Fibroblast of mammary gland (primary cell): ENCODE results near the gene SH2D5.
"Not testable (repeated sequence)": the region's sequence is repeated elsewhere in the genome, so short reads cannot be mapped to it uniquely, and the experiment has no call there.

Source experiments
- DNase-seq: peaks from one replicate; pipeline ENCODE4 v3.0.0-alpha.2; 2010; ENCODE audit warnings: low read depth
- H3K4me3 ChIP-seq: 2 replicates; pipeline ENCODE4 v1.5.1; 2011; ENCODE audit warnings: low read depth, mild to moderate bottlenecking, low read length, moderate library complexity; ENCODE audit not compliant: control insufficient read depth
- CTCF ChIP-seq: conservative IDR thresholded peaks from 2 replicates; pipeline ENCODE4 v1.5.1; 2011; ENCODE audit warnings: low read depth, low read length, inconsistent platforms; ENCODE audit not compliant: control insufficient read depth, insufficient read depth

The SH2D5 gene

GRCh38 chr1:20680269-20680668 is 52.2 kb downstream of the SH2D5 start:
- TF ChIP-seq CTCF, result no peak
- H3K4me3 ChIP-seq, result no peak overlapping the region
- no peak for DNase-seq

GRCh38 chr1:20678599-20678998 is 53.9 kb downstream of the SH2D5 start:
- no peak for DNase-seq
- H3K4me3 ChIP-seq, result no peak overlapping the region
- TF ChIP-seq CTCF, result no peak

- not testable (repeated sequence) for H3K4me3 ChIP-seq
These were observed 58.9 kb downstream of the SH2D5 start for GRCh38 chr1:20673626-20674025.

GRCh38 chr1:20672265-20672632 is 60.3 kb downstream of the SH2D5 start:
- DNase-seq, result no peak
- no peak for TF ChIP-seq CTCF
- H3K4me3 ChIP-seq, result no peak overlapping the region

More at GRCh38 chr1:20673626-20674025, 58.9 kb downstream of the SH2D5 start:
- DNase-seq, result not testable (repeated sequence)

- no peak for DNase-seq
- TF ChIP-seq CTCF, result no peak
- H3K4me3 ChIP-seq, result no peak overlapping the region
These were observed 61.6 kb downstream of the SH2D5 start for GRCh38 chr1:20670936-20671335.
